Breast epithelium (tissue), 4 donors: Measurements from ENCODE around the gene SYNJ2. TPM values are rescaled to one million over a fixed set of nuclear protein-coding genes. Genes with fewer than 3 reads are reported as not detected.
A peak's percentile ranks its signal among the peaks of the same experiment; 100 is the strongest.

Experiments used
- DNase-seq, 2 donors: peaks; one replicate each; pipeline ENCODE4 v3.0.0-alpha.2; 2019; ENCODE audit warnings: low spot score in 2 of 2
- H3K27ac ChIP-seq, 2 donors: fragments of 200-600 bp; sonication (generic) in 1 of 2; one replicate each; pipeline ENCODE4 v1.5.1; 2016 to 2019; ENCODE audit warnings: mild to moderate bottlenecking in 1 of 2
- H3K27me3 ChIP-seq, 2 donors: fragments of 200-600 bp; sonication (generic) in 1 of 2; one replicate each; pipeline versions ENCODE4 v1.5.1 to v1.6.0; 2017 to 2019; ENCODE audit warnings: control low read depth in 1 of 2, mild to moderate bottlenecking in 1 of 2
- H3K36me3 ChIP-seq: fragments of 200-600 bp; one replicate; pipeline ENCODE4 v1.5.1; 2019
- H3K4me1 ChIP-seq, 2 donors: fragments of 200-600 bp; sonication (generic); one replicate each; pipeline ENCODE4 v1.5.1; 2016 to 2019; ENCODE audit warnings: control low read depth in 1 of 2
- H3K4me3 ChIP-seq, 3 donors: fragments of 200-600 bp; sonication (generic); 1 replicate in 2 of 3; 2 replicates in 1 of 3; pipeline ENCODE4 v1.5.1; 2016 to 2019; ENCODE audit warnings: mild to moderate bottlenecking in 3 of 3, moderate library complexity in 2 of 3
- H3K9me3 ChIP-seq, 2 donors: fragments of 200-600 bp; sonication (generic) in 1 of 2; one replicate each; pipeline ENCODE4 v1.5.1; 2016 to 2019; ENCODE audit warnings: control low read depth in 1 of 2
- CTCF ChIP-seq, 3 donors: fragments of 450-650 bp; IDR thresholded peaks; one replicate each; pipeline ENCODE4 v1.5.1; 2016 to 2017; ENCODE audit warnings: antibody characterized with exemption in 3 of 3, mild to moderate bottlenecking in 3 of 3, moderate library complexity in 3 of 3
- POLR2A ChIP-seq: fragments of 450-650 bp; IDR thresholded peaks from one replicate; pipeline ENCODE4 v1.6.1; 2016; ENCODE audit warnings: antibody characterized with exemption, mild to moderate bottlenecking, moderate library complexity
- POLR2AphosphoS5 ChIP-seq, 3 donors: sonication (generic); formaldehyde crosslinking; IDR thresholded peaks; one replicate each; pipeline ENCODE4 v1.6.1; 2017; ENCODE audit warnings: antibody characterized with exemption in 3 of 3
- intact Hi-C: fragments of 100-400 bp; cut with DNase I; formaldehyde crosslinking; loops from one replicate; pipeline ENCODE4 v1.15.1; 2023; ENCODE audit warnings: low total_unique reads
- total RNA-seq, 3 donors: library from RNA; depleted of rRNA; stranded (reverse); fragments of >200 nt; gene quantifications; one replicate each; pipeline ENCODE4 v1.1.0, GENCODE V29; 2016

SYNJ2 gene
- total RNA-seq, 3 donors from 2014 or later: 3.0 to 20.2 (median 15.7) TPM

DNA sequence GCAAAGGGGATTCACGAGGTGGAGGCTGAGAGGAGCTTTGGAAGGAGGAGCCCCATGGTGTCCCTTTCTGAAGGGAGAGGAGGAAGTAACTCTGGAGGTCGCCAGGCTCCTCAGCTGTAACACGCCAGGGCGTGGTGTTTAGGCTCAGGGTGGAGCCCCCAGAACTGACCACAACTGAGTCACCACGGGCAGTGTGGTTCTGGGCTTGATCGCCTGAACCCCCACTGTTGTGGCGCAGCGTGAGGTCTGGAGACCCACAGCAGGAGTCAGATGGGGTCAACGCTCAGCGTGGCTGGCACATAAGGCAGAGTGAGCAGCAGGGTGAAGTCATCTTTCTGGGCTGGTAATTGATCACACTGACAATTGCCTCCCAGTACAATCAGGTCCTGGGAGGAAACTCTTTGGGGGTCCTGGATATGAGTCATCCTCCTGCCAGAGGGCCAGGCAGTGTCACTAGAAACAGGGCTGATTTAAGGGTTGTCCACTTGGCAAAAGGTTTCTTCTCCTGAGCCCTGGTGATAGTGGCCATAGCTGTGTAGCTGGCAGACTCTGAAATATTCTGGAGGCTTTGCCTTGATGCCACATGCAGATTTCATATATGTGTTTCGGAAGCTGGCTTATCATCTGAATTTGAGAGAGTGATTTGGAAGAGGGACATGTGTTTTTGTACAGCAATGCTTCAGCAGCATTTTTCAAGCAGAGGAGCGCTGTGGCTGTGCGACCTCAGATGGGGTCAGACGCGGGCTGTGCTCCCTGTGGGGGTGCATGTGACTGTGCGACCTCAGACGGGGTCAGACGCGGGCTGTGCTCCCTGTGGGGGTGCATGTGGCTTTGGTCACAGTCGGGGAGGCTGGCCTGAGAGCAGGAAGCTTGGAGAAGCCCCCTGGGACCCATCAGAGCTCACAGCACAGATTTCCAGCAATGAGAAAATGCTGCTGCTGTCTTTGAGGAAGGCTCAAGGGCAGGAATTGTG, 50.0 kb downstream of the SYNJ2 start:
- H3K9me3 ChIP-seq: no peaks in the 10 kb centered on the region
- peaks cover 1 to 3% of the 10 kb centered on the region in 2 donors for H3K4me1 ChIP-seq
- intact Hi-C loops: no loop called here
- no peaks in the 10 kb centered on the region for H3K36me3 ChIP-seq
- no peak overlapping the region for H3K4me3 ChIP-seq
- TF ChIP-seq CTCF (IDR thresholded peaks at IDR 0.05) (no peak), POLR2AphosphoS5 (IDR thresholded peaks at IDR 0.05) (peak in 1 of 3 donors; percentile 34), POLR2A (no peak)
- no peak for DNase-seq
- peak overlapping the region; percentile 36 to 69 for H3K27ac ChIP-seq
- no peaks in the 10 kb centered on the region for H3K27me3 ChIP-seq

DNA sequence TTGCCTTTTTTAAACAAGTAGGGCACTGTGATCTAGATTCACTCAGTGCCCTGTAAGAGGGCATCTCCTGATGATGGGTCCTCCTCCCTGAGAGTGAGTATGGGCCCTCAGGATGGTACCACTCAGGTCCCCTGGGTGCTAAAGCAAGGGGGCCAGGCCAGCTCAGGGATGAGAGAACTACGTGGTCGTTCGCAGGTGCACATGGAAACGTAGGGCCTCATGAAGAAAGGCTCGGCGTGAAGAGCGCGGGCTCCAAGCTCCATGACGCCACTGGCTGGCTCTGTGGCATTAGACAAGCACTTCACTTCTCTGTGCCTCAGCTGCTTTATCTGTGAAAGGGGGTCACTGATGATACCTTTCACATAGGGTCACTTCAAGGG, 50.7 kb downstream of the SYNJ2 start:
- no peak overlapping the region for H3K4me3 ChIP-seq
- no peaks in the 10 kb centered on the region for H3K27me3 ChIP-seq
- intact Hi-C loops: no loop called here
- no peaks in the 10 kb centered on the region for H3K36me3 ChIP-seq
- no peaks in the 10 kb centered on the region for H3K4me1 ChIP-seq
- peak overlapping the region; percentile 25 to 69 for H3K27ac ChIP-seq
- no peak for DNase-seq
- TF ChIP-seq CTCF (IDR thresholded peaks at IDR 0.05) (no peak), POLR2A (no peak), POLR2AphosphoS5 (IDR thresholded peaks at IDR 0.05) (no peak)
- H3K9me3 ChIP-seq: no peaks in the 10 kb centered on the region

GRCh38 chr6:158033077-158033750, 51.6 kb downstream of the SYNJ2 start:
- Histone ChIP-seq H3K9me3 (no peaks in the 10 kb centered on the region), H3K36me3 (no peaks in the 10 kb centered on the region), H3K27ac (no peak overlapping the region), H3K4me1 (no peaks in the 10 kb centered on the region), H3K4me3 (no peak overlapping the region), H3K27me3 (no peaks in the 10 kb centered on the region)
- TF ChIP-seq POLR2AphosphoS5 (IDR thresholded peaks at IDR 0.05): no peak
- no peak for TF ChIP-seq POLR2A
- TF ChIP-seq CTCF (IDR thresholded peaks at IDR 0.05): no peak
- intact Hi-C loops: no loop called here
- DNase-seq: no peak

GRCh38 chr6:158033751-158034702, 52.4 kb downstream of the SYNJ2 start:
- H3K27ac ChIP-seq: no peak overlapping the region
- H3K9me3 ChIP-seq: no peaks in the 10 kb centered on the region
- H3K4me3 ChIP-seq: no peak overlapping the region
- no peaks in the 10 kb centered on the region for H3K27me3 ChIP-seq
- intact Hi-C loops: no loop called here
- no peaks in the 10 kb centered on the region for H3K36me3 ChIP-seq
- no peak for TF ChIP-seq POLR2AphosphoS5 (IDR thresholded peaks at IDR 0.05)
- TF ChIP-seq CTCF (IDR thresholded peaks at IDR 0.05): no peak
- TF ChIP-seq POLR2A: no peak
- H3K4me1 ChIP-seq: no peaks in the 10 kb centered on the region
- DNase-seq: no peak
